ENCODE results near the gene E2F7.

DNA sequence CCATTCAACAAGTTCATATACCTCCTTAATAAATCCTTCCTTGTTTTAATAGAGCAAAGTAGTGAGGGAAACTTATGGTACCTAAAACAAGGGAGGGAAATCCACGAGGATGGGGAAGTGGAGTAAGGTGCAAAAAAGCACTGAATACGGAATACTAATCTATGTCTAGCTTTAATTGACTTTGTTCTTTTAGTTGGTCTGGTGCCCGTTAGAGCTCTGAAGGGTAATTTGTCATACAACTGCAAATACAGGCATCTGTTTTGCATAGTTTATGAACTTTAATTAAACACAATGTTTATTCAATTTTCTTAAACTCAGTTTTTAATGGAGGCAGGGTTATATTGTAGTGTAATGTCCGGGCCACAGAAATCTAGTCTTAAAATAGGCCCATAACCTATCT is 67.0 kb downstream of the E2F7 start:
- TF ChIP-seq, protein P1, sequence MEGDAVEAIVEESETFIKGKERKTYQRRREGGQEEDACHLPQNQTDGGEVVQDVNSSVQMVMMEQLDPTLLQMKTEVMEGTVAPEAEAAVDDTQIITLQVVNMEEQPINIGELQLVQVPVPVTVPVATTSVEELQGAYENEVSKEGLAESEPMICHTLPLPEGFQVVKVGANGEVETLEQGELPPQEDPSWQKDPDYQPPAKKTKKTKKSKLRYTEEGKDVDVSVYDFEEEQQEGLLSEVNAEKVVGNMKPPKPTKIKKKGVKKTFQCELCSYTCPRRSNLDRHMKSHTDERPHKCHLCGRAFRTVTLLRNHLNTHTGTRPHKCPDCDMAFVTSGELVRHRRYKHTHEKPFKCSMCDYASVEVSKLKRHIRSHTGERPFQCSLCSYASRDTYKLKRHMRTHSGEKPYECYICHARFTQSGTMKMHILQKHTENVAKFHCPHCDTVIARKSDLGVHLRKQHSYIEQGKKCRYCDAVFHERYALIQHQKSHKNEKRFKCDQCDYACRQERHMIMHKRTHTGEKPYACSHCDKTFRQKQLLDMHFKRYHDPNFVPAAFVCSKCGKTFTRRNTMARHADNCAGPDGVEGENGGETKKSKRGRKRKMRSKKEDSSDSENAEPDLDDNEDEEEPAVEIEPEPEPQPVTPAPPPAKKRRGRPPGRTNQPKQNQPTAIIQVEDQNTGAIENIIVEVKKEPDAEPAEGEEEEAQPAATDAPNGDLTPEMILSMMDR (conservative IDR thresholded peaks at IDR 0.05; ENCODE audit: low read depth, low read length), result no peak
- TF ChIP-seq POLR2A (IDR thresholded peaks at IDR 0.05; ENCODE audit: low read depth, low read length) (no peak), MAZ (IDR thresholded peaks at IDR 0.05; ENCODE audit: borderline replicate concordance, low read depth, low read length) (no peak), SMC3 (IDR thresholded peaks at IDR 0.05; ENCODE audit: low read depth, low read length) (no peak), RFX5 (IDR thresholded peaks at IDR 0.05; ENCODE audit: low read depth, low read length) (no peak), CHD1 (IDR thresholded peaks at IDR 0.05; ENCODE audit: low read depth, low read length) (no peak), BHLHE40 (IDR thresholded peaks at IDR 0.05; ENCODE audit: low read depth, low read length) (no peak), FOS (IDR thresholded peaks at IDR 0.05; ENCODE audit: low read depth, low read length) (no peak), RAD21 (IDR thresholded peaks at IDR 0.05; ENCODE audit: low read length) (no peak), MXI1 (IDR thresholded peaks at IDR 0.05; ENCODE audit: borderline replicate concordance, low read depth, low read length) (no peak), MAFK (IDR thresholded peaks at IDR 0.05; ENCODE audit: low read depth, low read length) (no peak), CEBPB (IDR thresholded peaks at IDR 0.05; ENCODE audit: low read depth, low read length) (no peak), NFE2L2 (IDR thresholded peaks at IDR 0.05; ENCODE audit: low read depth, low read length) (no peak)
- TF ChIP-seq, protein P2, sequence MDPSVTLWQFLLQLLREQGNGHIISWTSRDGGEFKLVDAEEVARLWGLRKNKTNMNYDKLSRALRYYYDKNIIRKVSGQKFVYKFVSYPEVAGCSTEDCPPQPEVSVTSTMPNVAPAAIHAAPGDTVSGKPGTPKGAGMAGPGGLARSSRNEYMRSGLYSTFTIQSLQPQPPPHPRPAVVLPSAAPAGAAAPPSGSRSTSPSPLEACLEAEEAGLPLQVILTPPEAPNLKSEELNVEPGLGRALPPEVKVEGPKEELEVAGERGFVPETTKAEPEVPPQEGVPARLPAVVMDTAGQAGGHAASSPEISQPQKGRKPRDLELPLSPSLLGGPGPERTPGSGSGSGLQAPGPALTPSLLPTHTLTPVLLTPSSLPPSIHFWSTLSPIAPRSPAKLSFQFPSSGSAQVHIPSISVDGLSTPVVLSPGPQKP (IDR thresholded peaks at IDR 0.05; ENCODE audit: borderline replicate concordance, low read depth, low read length), result no peak

Data from IMR-90 (cell line).